Measurements from ENCODE around the gene AGAP2.
A peak's percentile ranks its signal among the peaks of the same experiment; 100 is the strongest.

The AGAP2 gene

GRCh38 chr12:57735952-57736740 is 2.4 kb downstream of the AGAP2 start:
- peak in 6 of 14 donors; percentile 13 to 94 (median 25) for DNase-seq

DNA sequence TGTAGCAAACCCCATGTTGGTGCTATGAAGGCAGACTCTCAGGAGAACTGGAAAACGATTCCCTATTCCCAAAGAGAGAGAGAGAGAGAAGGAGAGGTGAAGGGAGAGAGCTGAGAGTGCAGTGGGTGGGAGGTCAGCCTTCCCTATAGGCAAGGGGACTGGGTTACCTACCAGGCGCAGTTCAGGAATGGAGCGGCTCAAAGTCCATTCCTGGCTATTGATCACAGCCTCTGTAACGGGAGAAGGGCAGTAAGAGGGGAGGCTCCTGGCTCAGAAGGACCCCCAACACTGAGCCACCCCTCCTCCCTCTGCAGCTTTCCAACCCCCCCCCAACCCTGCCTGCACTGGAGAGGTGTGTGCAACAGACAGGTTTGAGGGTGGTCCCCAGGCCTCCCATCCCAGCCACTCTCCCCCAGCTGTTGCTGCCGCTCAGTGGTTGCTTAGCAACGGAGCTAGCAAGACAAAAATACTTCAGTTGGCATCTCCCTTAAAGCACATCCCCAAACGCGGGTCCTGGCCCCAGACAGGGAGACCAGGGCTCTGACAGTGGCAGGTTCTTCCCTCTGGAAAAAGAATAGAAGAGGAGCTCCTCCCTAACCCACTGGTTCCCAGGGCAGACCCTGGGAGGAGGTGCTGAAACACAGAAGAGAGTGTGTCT is 3.2 kb downstream of the AGAP2 start:
- DNase-seq: peak in 1 of 14 donors; percentile 61

- DNase-seq: no peak
Measured at GRCh38 chr12:57734591-57734990, 4.0 kb downstream of the AGAP2 start.

DNA sequence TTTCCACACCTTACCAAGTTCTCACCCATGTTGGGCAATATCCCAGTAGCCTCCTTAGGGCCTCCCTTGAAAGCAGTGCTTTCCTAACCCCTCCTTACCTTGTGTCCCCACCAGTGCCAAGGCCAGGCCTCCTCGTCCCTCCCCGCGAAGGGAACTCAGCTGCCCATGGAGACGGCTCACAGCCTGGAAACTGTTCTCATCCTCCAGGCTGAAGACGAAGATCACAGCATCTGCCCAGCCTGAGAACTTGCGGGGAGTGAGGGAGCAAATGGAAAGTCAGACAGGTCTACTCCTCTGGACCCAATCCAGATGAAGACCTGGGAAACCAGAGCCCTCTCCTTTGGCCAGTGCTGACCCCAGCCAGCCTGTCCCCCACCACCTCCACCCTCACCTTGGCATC is 4.6 kb downstream of the AGAP2 start:
- no peak for DNase-seq

- no peak for DNase-seq
Measured at GRCh38 chr12:57732726-57733593, 5.6 kb downstream of the AGAP2 start.

- no peak for DNase-seq
Measured at GRCh38 chr12:57732270-57732669, 6.3 kb downstream of the AGAP2 start.

DNA sequence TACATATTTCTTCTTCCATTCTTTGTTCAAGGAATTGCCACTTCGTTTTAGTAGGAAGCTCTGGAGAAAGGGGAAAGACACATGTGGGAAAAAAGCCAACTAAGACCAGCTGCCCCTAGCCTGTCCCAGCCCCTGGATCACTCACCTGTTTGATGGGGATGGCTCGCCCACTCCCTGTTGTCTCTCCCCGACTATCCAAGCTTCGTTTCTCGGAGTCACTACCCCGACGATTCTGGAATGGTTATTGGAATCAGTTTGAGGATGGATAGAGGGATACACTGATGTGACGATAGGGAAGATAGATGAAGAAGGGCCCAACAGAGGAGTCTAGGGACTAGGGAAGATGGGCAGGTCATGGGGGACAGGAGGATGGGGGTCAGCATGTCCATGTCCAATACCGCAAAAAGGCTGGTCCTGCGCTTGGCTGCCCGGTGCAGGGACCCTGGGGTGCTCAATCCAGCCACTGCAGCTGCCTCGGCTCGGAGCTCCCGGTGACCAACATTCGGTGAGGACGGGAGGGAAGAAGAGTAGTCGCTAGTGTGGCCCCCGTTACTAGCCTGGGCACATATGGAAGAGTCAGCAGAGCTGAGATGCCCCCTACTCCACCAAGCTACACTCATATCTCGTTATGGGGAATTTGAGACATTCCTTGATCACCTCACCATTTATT is 7.0 kb downstream of the AGAP2 start:
- DNase-seq: no peak

- no peak for DNase-seq
Measured at GRCh38 chr12:57730336-57731067, 8.0 kb downstream of the AGAP2 start.

DNA sequence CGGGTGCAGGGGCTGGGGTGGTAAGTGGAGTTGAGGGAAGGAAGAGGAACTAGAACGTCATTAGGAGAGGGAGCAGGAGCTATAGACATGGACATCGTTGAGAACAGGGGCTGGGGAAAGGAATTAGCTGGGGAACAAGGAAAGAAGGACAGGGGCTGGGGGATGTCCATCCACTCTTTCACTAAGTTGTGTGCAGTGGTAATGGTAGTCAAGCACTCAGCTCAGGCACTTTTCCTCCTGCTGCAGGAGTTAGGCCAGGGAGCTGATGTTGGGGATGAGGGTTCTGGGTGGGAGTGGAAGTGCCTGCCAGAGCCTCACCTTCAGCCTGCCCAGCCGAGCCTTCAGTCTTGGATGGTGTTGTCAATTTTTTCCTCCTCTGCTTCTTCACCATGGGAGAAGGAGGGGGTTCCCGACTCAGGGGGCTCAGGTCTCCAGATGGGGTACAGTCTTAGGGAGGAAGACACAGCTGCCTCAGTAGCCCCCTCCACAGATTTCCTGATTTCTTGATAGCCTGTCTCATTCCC is 9.2 kb downstream of the AGAP2 start:
- no peak for DNase-seq

- DNase-seq: no peak
Measured at GRCh38 chr12:57727758-57728395, 10.7 kb downstream of the AGAP2 start.

DNA sequence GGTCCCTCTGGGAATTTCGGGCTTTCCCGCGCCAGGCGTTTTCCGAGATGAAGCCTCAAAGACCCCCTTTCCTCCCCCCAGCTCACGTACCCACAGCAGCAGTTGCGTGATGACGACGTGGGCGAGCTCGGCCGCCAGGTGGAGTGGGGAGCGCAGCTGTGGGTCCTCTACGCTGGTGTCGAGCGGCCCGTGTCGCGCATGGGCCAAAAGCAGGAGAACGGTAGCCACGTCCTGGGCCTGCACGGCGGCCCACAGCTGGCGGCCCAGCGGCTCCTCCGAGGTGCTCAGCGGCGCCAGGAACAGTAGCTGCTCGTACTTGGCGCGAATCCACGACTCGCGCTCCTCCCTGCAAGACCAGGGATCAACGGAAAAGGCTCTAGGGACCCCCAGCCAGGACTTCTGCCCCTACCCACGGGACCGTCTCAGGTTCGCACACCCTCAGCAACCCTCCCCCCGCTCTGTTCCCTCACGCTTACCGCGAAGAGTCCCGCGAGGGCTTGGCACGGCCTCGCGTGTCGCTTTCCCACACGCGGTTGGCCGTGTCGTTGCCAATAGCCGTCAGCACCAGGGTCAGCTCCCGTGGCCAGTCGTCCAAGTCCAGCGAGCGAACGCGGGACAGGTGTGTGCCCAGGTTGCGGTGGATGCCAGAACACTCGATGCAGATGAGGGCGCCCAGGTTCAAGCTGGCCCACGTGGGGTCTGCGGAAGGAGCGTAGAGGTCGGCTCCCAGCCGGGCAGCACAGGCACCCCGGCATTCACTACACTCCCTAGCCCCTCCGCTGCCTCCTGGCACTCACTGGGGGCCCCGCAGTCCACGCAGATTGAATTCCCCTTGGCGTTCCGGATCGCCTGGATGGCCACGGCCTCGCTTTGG is 11.4 kb downstream of the AGAP2 start:
- peak in 1 of 14 donors; percentile 43 for DNase-seq

- peak in 9 of 14 donors; percentile 6 to 56 (median 32) for DNase-seq
Measured at GRCh38 chr12:57726151-57726883, 12.2 kb downstream of the AGAP2 start.

- DNase-seq: no peak
Measured at GRCh38 chr12:57725851-57726150, 12.7 kb downstream of the AGAP2 start.

- DNase-seq: no peak
Measured at GRCh38 chr12:57724936-57725740, 13.4 kb downstream of the AGAP2 start.

DNA sequence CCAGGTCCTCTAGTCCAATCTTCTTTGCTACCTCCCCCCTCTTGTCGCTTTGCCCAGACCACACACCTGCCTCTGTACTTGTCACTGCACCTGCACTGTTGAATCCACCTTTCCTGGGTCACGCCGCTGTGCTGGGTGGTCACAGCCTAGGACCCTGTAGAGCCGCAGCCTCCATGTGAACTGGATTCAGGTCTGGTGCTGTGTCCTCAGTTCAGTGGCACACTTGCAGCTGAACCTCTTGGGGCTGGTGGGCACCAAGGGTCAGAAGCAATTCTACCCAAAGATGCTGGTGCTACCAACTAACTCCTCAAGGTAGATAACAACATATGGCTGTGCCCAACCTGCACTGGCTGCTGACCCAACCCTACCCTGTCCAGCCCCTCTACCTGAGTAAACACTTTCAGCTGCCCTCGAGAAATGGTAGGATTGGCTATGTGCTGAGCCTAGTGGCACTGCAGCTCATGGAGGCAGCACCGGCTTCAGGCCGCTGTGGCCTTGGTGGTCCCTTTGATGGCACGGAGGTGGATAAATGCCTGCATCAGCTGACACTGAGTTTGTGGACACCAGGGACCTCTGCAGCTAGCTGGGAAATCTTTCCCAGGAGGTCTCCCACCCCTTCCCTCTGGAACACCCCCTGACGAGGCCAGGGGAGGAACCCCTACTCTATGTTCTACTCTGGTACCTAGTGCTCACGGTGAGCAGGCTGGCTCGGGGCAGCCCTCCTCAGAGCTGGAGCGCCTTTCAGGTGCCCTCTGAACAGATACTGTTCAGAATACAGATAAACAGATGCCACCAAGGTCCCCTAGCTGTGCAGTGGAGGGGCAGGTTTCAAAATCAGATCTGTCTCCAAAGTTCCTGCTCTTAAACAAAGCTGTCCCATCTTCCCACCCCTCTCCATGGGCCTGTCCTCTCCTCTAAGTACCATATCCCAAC is 14.3 kb downstream of the AGAP2 start:
- no peak for DNase-seq

- DNase-seq: no peak
Measured at GRCh38 chr12:57723630-57723962, 14.9 kb downstream of the AGAP2 start.

Data from C1 segment of cervical spinal cord (tissue), 14 donors.